Colonic mucosa (tissue), 4 donors: ENCODE results near the gene KLRC4. TPM values are rescaled to one million over a fixed set of nuclear protein-coding genes. Genes with fewer than 3 reads are reported as not detected.
A peak's percentile ranks its signal among the peaks of the same experiment; 100 is the strongest.
"Not testable (repeated sequence)": the region's sequence is repeated elsewhere in the genome, so short reads cannot be mapped to it uniquely, and the experiment has no call there.

Experiments used
- DNase-seq: peaks from one replicate; pipeline ENCODE4 v3.0.0-alpha.2; 2020
- H3K27ac ChIP-seq: fragments of 200-600 bp; one replicate; pipeline ENCODE4 v1.8.0; 2021
- H3K27me3 ChIP-seq: fragments of 200-600 bp; one replicate; pipeline ENCODE4 v1.8.0; 2021
- H3K36me3 ChIP-seq: fragments of 200-600 bp; one replicate; pipeline ENCODE4 v1.8.0; 2021
- H3K4me1 ChIP-seq: fragments of 200-600 bp; one replicate; pipeline ENCODE4 v1.8.0; 2021; ENCODE audit warnings: mild to moderate bottlenecking
- H3K4me3 ChIP-seq: fragments of 200-600 bp; one replicate; pipeline ENCODE4 v1.8.0; 2021
- H3K9ac ChIP-seq, 2 donors: one replicate each; pipeline ENCODE4 v1.7.0; 2013; ENCODE audit warnings: control low read depth in 2 of 2, low read depth in 2 of 2, low read length in 2 of 2
- H3K9me3 ChIP-seq: fragments of 200-600 bp; one replicate; pipeline ENCODE4 v1.8.0; 2021
- CTCF ChIP-seq: fragments of 200-600 bp; IDR thresholded peaks from one replicate; pipeline ENCODE4 v1.8.0; 2022; ENCODE audit warnings: antibody characterized with exemption, mild to moderate bottlenecking
- intact Hi-C: fragments of 100-400 bp; cut with DNase I; formaldehyde crosslinking; loops from one replicate; pipeline ENCODE4 v1.14.1; 2022
- total RNA-seq, 2 donors: library from RNA; stranded (reverse); fragmentation: NEBNext Ultra II Directional in 1 of 2; extraction: Animal tissue kit (Norgen Biotek cat#: 25700) in 1 of 2; gene quantifications; one replicate each; pipeline ENCODE4 v1.2.1, GENCODE V29; 2021
- donor health status: healthy.
- donor health status: DM: no; HTN: no; CAD: no.
- donor health status: DM: no; HTN: no; CAD: no.

Gene KLRC4
- total RNA-seq, 2 donors from 2014 or later = 0.47 to 0.80 TPM

- Histone ChIP-seq H3K27me3 (no peaks in the 10 kb centered on the region), H3K9me3 (no peaks in the 10 kb centered on the region), H3K4me3 (no peak overlapping the region), H3K9ac (no peak overlapping the region), H3K4me1 (no peaks in the 10 kb centered on the region), H3K27ac (no peak overlapping the region), H3K36me3 (no peaks in the 10 kb centered on the region)
- intact Hi-C loops = no loop called here
- DNase-seq = no peak
- TF ChIP-seq CTCF = no peak
Observed at GRCh38 chr12:10381928-10382628, 27.5 kb downstream of the KLRC4 start.

GRCh38 chr12:10378737-10379136 is 30.8 kb downstream of the KLRC4 start:
- DNase-seq, H3K27ac ChIP-seq, H3K9ac ChIP-seq, H3K27me3 ChIP-seq, H3K4me1 ChIP-seq, H3K9me3 ChIP-seq, H3K4me3 ChIP-seq, intact Hi-C loops, H3K36me3 ChIP-seq: not testable (repeated sequence)

GRCh38 chr12:10374624-10375018 is 34.9 kb downstream of the KLRC4 start:
- TF ChIP-seq CTCF = no peak
- no peaks in the 10 kb centered on the region for H3K9me3 ChIP-seq
- intact Hi-C loops = no loop called here
- no peak overlapping the region for H3K27ac ChIP-seq
- no peaks in the 10 kb centered on the region for H3K4me1 ChIP-seq
- no peak for DNase-seq
- no peak overlapping the region for H3K9ac ChIP-seq
- H3K27me3 ChIP-seq = no peaks in the 10 kb centered on the region
- H3K4me3 ChIP-seq = no peak overlapping the region
- no peaks in the 10 kb centered on the region for H3K36me3 ChIP-seq

GRCh38 chr12:10372559-10372958 is 37.0 kb downstream of the KLRC4 start:
- peak; percentile 84 for DNase-seq

GRCh38 chr12:10371893-10372535 is 37.5 kb downstream of the KLRC4 start:
- intact Hi-C loops, H3K36me3 ChIP-seq, DNase-seq, H3K9me3 ChIP-seq, H3K4me3 ChIP-seq, H3K27me3 ChIP-seq, H3K4me1 ChIP-seq: not testable (repeated sequence)
- Histone ChIP-seq H3K27ac (peak overlapping the region; percentile 80), H3K9ac (peak overlapping the region in 1 of 2 donors; percentile 3)

More at GRCh38 chr12:10372559-10372958, 37.0 kb downstream of the KLRC4 start:
- H3K4me1 ChIP-seq = no peaks in the 10 kb centered on the region
- H3K27ac ChIP-seq = peak overlapping the region; percentile 80
- no peak for TF ChIP-seq CTCF
- intact Hi-C loops = no loop called here
- H3K9me3 ChIP-seq = no peaks in the 10 kb centered on the region
- H3K9ac ChIP-seq = peak overlapping the region in 1 of 2 donors; percentile 3
- no peaks in the 10 kb centered on the region for H3K36me3 ChIP-seq
- H3K27me3 ChIP-seq = no peaks in the 10 kb centered on the region
- H3K4me3 ChIP-seq = no peak overlapping the region

- Histone ChIP-seq H3K9ac (no peak overlapping the region), H3K4me3 (no peak overlapping the region), H3K27ac (no peak overlapping the region), H3K27me3 (no peaks in the 10 kb centered on the region), H3K36me3 (no peaks in the 10 kb centered on the region), H3K4me1 (no peaks in the 10 kb centered on the region), H3K9me3 (no peaks in the 10 kb centered on the region)
- TF ChIP-seq CTCF = no peak
- intact Hi-C loops = no loop called here
- DNase-seq = no peak
Observed at GRCh38 chr12:10369557-10370415, 39.8 kb downstream of the KLRC4 start.
